DOHH2 (cell line): Measurements from ENCODE around the gene TUB.

ENCODE experiments used
- H3F3A ChIP-seq: fragments of 200-600 bp; sonication (generic), shearing (Covaris generic); 2 replicates; pipeline ENCODE4 v1.6.0; 2016; ENCODE audit warnings: antibody characterized with exemption, mild to moderate bottlenecking; ENCODE audit not compliant: control insufficient read depth, insufficient read depth
- H3K27ac ChIP-seq: fragments of 200-600 bp; sonication (generic); 2 replicates; pipeline ENCODE4 v1.5.1; 2014; ENCODE audit warnings: low read depth, mild to moderate bottlenecking, low read length, moderate library complexity
- H3K27me3 ChIP-seq: fragments of 200-600 bp; sonication (generic); 2 replicates; pipeline ENCODE4 v1.6.1; 2014; ENCODE audit warnings: mild to moderate bottlenecking, low read length, mixed read lengths; ENCODE audit not compliant: control insufficient read depth
- H3K36me3 ChIP-seq: fragments of 200-600 bp; sonication (generic); 2 replicates; pipeline ENCODE4 v1.6.1; 2014; ENCODE audit warnings: mild to moderate bottlenecking, low read length, moderate library complexity, mixed read lengths; ENCODE audit not compliant: control insufficient read depth
- H3K4me1 ChIP-seq: fragments of 200-600 bp; sonication (generic); 2 replicates; pipeline ENCODE4 v1.6.1; 2014; ENCODE audit warnings: mild to moderate bottlenecking, low read length, mixed read lengths; ENCODE audit not compliant: control insufficient read depth
- H3K4me2 ChIP-seq: fragments of 200-600 bp; sonication (generic); 2 replicates; pipeline ENCODE4 v1.6.0; 2014; ENCODE audit warnings: mild to moderate bottlenecking, low read length, moderate library complexity
- H3K4me3 ChIP-seq: fragments of 200-600 bp; sonication (generic); 2 replicates; pipeline ENCODE4 v1.5.1; 2014; ENCODE audit warnings: mild to moderate bottlenecking, low read length, mixed read lengths
- H3K79me2 ChIP-seq: fragments of 200-600 bp; sonication (generic); 2 replicates; pipeline ENCODE4 v1.6.1; 2014; ENCODE audit warnings: mild to moderate bottlenecking, low read length, mixed read lengths; ENCODE audit not compliant: control insufficient read depth
- H3K9me2 ChIP-seq: fragments of 200-600 bp; sonication (generic); replicated peaks from 2 replicates; pipeline ENCODE4 v1.6.1; 2014; ENCODE audit warnings: mild to moderate bottlenecking, low read length, mixed read lengths; ENCODE audit not compliant: control insufficient read depth
- H3K9me3 ChIP-seq: fragments of 200-600 bp; sonication (generic); 2 replicates; pipeline ENCODE4 v1.6.1; 2014; ENCODE audit warnings: antibody characterized with exemption, low read length, mixed read lengths; ENCODE audit not compliant: control insufficient read depth, insufficient read depth
- H4K20me1 ChIP-seq: fragments of 200-600 bp; sonication (generic); 2 replicates; pipeline ENCODE4 v1.6.0; 2014; ENCODE audit warnings: low read depth, mild to moderate bottlenecking, antibody characterized with exemption, low read length, moderate library complexity; ENCODE audit not compliant: control insufficient read depth, insufficient read depth
- EZH2phosphoT487 ChIP-seq: fragments of 200-600 bp; sonication (generic); IDR thresholded peaks from 2 replicates; pipeline ENCODE4 v1.6.1; 2017; ENCODE audit warnings: borderline replicate concordance, mild to moderate bottlenecking, antibody characterized with exemption, low read length, moderate library complexity, mixed read lengths
- TF ChIP-seq, protein P1 (sequence below): fragments of 200-600 bp; sonication (generic); IDR thresholded peaks from one replicate; pipeline ENCODE4 v1.5.1; 2014; ENCODE audit warnings: antibody characterized with exemption, mild to moderate bottlenecking, low read depth, low read length; ENCODE audit not compliant: poor library complexity, severe bottlenecking

The TUB gene

DNA sequence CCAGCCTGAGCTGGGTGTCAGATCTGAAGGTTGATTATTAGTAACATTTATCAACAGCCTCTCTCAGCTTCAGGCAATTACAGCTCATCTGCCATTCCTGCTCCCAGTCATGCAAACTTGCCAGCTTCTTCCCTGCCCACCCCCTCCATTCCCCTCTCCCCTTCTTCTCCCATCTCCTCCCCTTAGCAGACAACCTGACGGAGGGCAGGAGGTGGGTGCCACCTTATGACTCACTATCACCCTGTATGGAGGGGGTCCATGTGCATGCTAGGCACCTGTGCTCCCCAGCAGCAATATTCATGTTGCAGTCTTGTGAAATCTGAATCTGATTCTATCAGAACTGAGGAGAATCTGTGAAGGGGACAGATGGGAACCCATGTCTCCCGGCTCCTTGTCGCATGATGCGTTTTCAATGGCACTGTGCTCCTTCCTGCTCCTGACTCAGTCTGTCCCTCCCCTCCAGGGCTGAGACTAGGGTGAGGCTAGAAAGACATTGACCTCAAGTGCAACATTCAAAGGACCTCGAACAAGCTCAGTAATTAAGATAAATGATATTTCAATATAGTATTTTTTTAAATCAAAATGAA is 46.3 kb upstream of the TUB start:
- Histone ChIP-seq H3K4me1 (no peaks in the 10 kb centered on the region), H3K79me2 (no peaks in the 10 kb centered on the region), H3K4me2 (no peak overlapping the region), H3K27me3 (peaks cover 8% of the 10 kb centered on the region; the same call in 1 of the 2 replicates), H3K4me3 (no peak overlapping the region), H3F3A (no peaks in the 10 kb centered on the region), H3K36me3 (no peaks in the 10 kb centered on the region), H3K27ac (no peak overlapping the region), H3K9me3 (no peaks in the 10 kb centered on the region), H4K20me1 (no peaks in the 10 kb centered on the region), H3K9me2 (no peaks in the 10 kb centered on the region)
- TF ChIP-seq, protein P1, sequence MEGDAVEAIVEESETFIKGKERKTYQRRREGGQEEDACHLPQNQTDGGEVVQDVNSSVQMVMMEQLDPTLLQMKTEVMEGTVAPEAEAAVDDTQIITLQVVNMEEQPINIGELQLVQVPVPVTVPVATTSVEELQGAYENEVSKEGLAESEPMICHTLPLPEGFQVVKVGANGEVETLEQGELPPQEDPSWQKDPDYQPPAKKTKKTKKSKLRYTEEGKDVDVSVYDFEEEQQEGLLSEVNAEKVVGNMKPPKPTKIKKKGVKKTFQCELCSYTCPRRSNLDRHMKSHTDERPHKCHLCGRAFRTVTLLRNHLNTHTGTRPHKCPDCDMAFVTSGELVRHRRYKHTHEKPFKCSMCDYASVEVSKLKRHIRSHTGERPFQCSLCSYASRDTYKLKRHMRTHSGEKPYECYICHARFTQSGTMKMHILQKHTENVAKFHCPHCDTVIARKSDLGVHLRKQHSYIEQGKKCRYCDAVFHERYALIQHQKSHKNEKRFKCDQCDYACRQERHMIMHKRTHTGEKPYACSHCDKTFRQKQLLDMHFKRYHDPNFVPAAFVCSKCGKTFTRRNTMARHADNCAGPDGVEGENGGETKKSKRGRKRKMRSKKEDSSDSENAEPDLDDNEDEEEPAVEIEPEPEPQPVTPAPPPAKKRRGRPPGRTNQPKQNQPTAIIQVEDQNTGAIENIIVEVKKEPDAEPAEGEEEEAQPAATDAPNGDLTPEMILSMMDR: no peak
- no peak for TF ChIP-seq EZH2phosphoT487

GRCh38 chr11:8035200-8035855 is 45.7 kb upstream of the TUB start:
- H3K9me3 ChIP-seq: no peaks in the 10 kb centered on the region
- no peak for TF ChIP-seq EZH2phosphoT487
- TF ChIP-seq, protein P1: no peak
- no peaks in the 10 kb centered on the region for H3K4me1 ChIP-seq
- no peak overlapping the region for H3K4me3 ChIP-seq
- no peaks in the 10 kb centered on the region for H3F3A ChIP-seq
- no peaks in the 10 kb centered on the region for H3K9me2 ChIP-seq
- peaks cover 4% of the 10 kb centered on the region; the same call in 1 of the 2 replicates for H3K27me3 ChIP-seq
- no peaks in the 10 kb centered on the region for H3K36me3 ChIP-seq
- H3K79me2 ChIP-seq: no peaks in the 10 kb centered on the region
- no peaks in the 10 kb centered on the region for H4K20me1 ChIP-seq
- H3K4me2 ChIP-seq: no peak overlapping the region
- H3K27ac ChIP-seq: no peak overlapping the region

GRCh38 chr11:8036002-8036802 is 44.8 kb upstream of the TUB start:
- Histone ChIP-seq H3K4me3 (no peak overlapping the region), H3K27ac (no peak overlapping the region), H3K4me2 (no peak overlapping the region), H3K9me3 (no peaks in the 10 kb centered on the region), H3F3A (no peaks in the 10 kb centered on the region), H4K20me1 (no peaks in the 10 kb centered on the region), H3K36me3 (no peaks in the 10 kb centered on the region), H3K27me3 (peaks cover 2% of the 10 kb centered on the region; the same call in 1 of the 2 replicates), H3K9me2 (no peaks in the 10 kb centered on the region), H3K4me1 (no peaks in the 10 kb centered on the region), H3K79me2 (no peaks in the 10 kb centered on the region)
- no peak for TF ChIP-seq EZH2phosphoT487
- TF ChIP-seq, protein P1: no peak
